Spleen (tissue), 7 donors: ENCODE data around the gene C10orf90.

ENCODE experiments used
- POLR2A ChIP-seq, 3 donors: fragments of 450-650 bp; IDR thresholded peaks; one replicate each; pipeline ENCODE4 v1.5.1; 2017; ENCODE audit warnings: antibody characterized with exemption in 3 of 3, mild to moderate bottlenecking in 1 of 3
- TF ChIP-seq, protein P1 (sequence below), 11 experiments: fragments of 200-600 bp in 7 of 11; fragments of 450-650 bp in 4 of 11; sonication (generic) in 4 of 11; IDR thresholded peaks in 8 of 11; conservative IDR thresholded peaks in 3 of 11; 1 replicate in 7 of 11; 2 replicates in 4 of 11; pipeline versions ENCODE4 v1.4.0 to v1.8.0; 2016 to 2021; ENCODE audit warnings: antibody characterized with exemption in 11 of 11, inconsistent platforms in 4 of 11, mild to moderate bottlenecking in 1 of 11
- donor health status: DM: no; HTN: no; CAD: no; lungs with moderate emphysema.
- donor health status: DM: no; HTN: no; CAD: no.
- donor health status: DM: no; HTN: no; CAD: no.

GRCh38 chr10:126585249-126586017 is 85.1 kb downstream of the C10orf90 start:
- TF ChIP-seq POLR2A (IDR thresholded peaks at IDR 0.05), result no peak
- TF ChIP-seq, protein P1, sequence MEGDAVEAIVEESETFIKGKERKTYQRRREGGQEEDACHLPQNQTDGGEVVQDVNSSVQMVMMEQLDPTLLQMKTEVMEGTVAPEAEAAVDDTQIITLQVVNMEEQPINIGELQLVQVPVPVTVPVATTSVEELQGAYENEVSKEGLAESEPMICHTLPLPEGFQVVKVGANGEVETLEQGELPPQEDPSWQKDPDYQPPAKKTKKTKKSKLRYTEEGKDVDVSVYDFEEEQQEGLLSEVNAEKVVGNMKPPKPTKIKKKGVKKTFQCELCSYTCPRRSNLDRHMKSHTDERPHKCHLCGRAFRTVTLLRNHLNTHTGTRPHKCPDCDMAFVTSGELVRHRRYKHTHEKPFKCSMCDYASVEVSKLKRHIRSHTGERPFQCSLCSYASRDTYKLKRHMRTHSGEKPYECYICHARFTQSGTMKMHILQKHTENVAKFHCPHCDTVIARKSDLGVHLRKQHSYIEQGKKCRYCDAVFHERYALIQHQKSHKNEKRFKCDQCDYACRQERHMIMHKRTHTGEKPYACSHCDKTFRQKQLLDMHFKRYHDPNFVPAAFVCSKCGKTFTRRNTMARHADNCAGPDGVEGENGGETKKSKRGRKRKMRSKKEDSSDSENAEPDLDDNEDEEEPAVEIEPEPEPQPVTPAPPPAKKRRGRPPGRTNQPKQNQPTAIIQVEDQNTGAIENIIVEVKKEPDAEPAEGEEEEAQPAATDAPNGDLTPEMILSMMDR (IDR thresholded peaks at IDR 0.05 in 8 of 11, conservative IDR thresholded peaks at IDR 0.05 in 3 of 11), result no peak
